Endodermal cell (in vitro differentiated cells): Measurements from ENCODE around the gene SGCE. TPM values are rescaled to one million over a fixed set of nuclear protein-coding genes. Genes with fewer than 3 reads are reported as not detected.

ENCODE experiments used
- DNase-seq: peaks from one replicate; pipeline ENCODE4 v3.0.0-alpha.2; 2017
- H3K27ac ChIP-seq: 2 replicates; pipeline ENCODE4 v1.5.1; 2013; ENCODE audit warnings: mild to moderate bottlenecking, low read depth, low read length, moderate library complexity
- H3K27me3 ChIP-seq: 2 replicates; pipeline ENCODE4 v1.6.1; 2013; ENCODE audit warnings: mild to moderate bottlenecking, low read length, moderate library complexity; ENCODE audit not compliant: insufficient read depth, control insufficient read depth, poor library complexity, severe bottlenecking
- H3K36me3 ChIP-seq: 2 replicates; pipeline ENCODE4 v1.7.0; 2013; ENCODE audit warnings: mild to moderate bottlenecking, low read length, moderate library complexity; ENCODE audit not compliant: control insufficient read depth, insufficient read depth
- H3K4me1 ChIP-seq: one replicate; pipeline ENCODE4 v1.7.0; 2013; ENCODE audit warnings: low read length; ENCODE audit not compliant: control insufficient read depth, insufficient read depth
- H3K4me3 ChIP-seq: 2 replicates; pipeline ENCODE4 v1.5.1; 2013; ENCODE audit warnings: mild to moderate bottlenecking, low read length, moderate library complexity
- H3K9ac ChIP-seq: 2 replicates; pipeline ENCODE4 v1.6.1; 2013; ENCODE audit warnings: mild to moderate bottlenecking, low read length, moderate library complexity; ENCODE audit not compliant: poor library complexity, severe bottlenecking; ENCODE audit errors: extremely low read depth
- H3K9me3 ChIP-seq: 2 replicates; pipeline ENCODE4 v1.6.1; 2013; ENCODE audit warnings: mild to moderate bottlenecking, low read length, moderate library complexity; ENCODE audit not compliant: control insufficient read depth
- H3K27ac Mint-ChIP-seq: 2 replicates; pipeline ENCODE4 v1.8.0; 2020; ENCODE audit warnings: mixed read lengths
- H3K27me3 Mint-ChIP-seq: 2 replicates; pipeline ENCODE4 v1.8.0; 2021; ENCODE audit warnings: mild to moderate bottlenecking, mixed read lengths; ENCODE audit not compliant: insufficient read depth
- H3K36me3 Mint-ChIP-seq: 2 replicates; pipeline ENCODE4 v1.8.0; 2020; ENCODE audit warnings: low read depth, mixed read lengths
- H3K4me1 Mint-ChIP-seq: 2 replicates; pipeline ENCODE4 v1.8.0; 2020; ENCODE audit warnings: mixed read lengths
- H3K4me3 Mint-ChIP-seq: 2 replicates; pipeline ENCODE4 v1.8.0; 2020; ENCODE audit warnings: mild to moderate bottlenecking, moderate library complexity, mixed read lengths
- H3K9me3 Mint-ChIP-seq: 2 replicates; pipeline ENCODE4 v1.8.0; 2020; ENCODE audit warnings: mild to moderate bottlenecking, mixed read lengths
- CTCF ChIP-seq: fragments of 200-600 bp; sonication (generic); conservative IDR thresholded peaks from 2 replicates; pipeline ENCODE4 v1.5.0; 2021; ENCODE audit warnings: antibody characterized with exemption, mild to moderate bottlenecking
- WGBS, 2 experiments: methylation state at CpG; one replicate each; pipeline versions ENCODE4 v1.1.5 to v1.1.7; 2013; ENCODE audit warnings: missing lambda C conversion rate in 2 of 2, mixed read lengths in 1 of 2; ENCODE audit not compliant: insufficient coverage in 1 of 2, insufficient read length in 1 of 2; 5-methylcytosine and 5-hydroxymethylcytosine counted together
- total RNA-seq, 2 donors: library from RNA; stranded (reverse); fragmentation: NEBNext Ultra II Directional in 1 of 2; extraction: Animal tissue kit (Norgen Biotek cat#: 25700) in 1 of 2; gene quantifications; 2 replicates in 1 of 2; 3 replicates in 1 of 2; pipeline ENCODE4 v1.2.1, GENCODE V29; 2021

The SGCE gene
- total RNA-seq, 2 donors from 2014 or later, result 40.9 to 45.9 TPM

GRCh38 chr7:94621120-94621519 is 34.8 kb downstream of the SGCE start:
- H3K36me3 ChIP-seq, result no peaks in the 10 kb centered on the region
- H3K27ac ChIP-seq, result no peak overlapping the region
- TF ChIP-seq CTCF, result no peak
- H3K4me3 ChIP-seq, result no peak overlapping the region
- no peaks in the 10 kb centered on the region for H3K9me3 ChIP-seq
- Mint-ChIP-seq H3K27ac (no peak overlapping the region), H3K9me3 (no peaks in the 10 kb centered on the region), H3K4me3 (no peak overlapping the region), H3K36me3 (no peaks in the 10 kb centered on the region), H3K4me1 (no peaks in the 10 kb centered on the region), H3K27me3 (no peaks in the 10 kb centered on the region)
- no peak overlapping the region for H3K9ac ChIP-seq
- H3K27me3 ChIP-seq, result no peaks in the 10 kb centered on the region
- H3K4me1 ChIP-seq, result no peaks in the 10 kb centered on the region
- WGBS, 2 experiments, result 89% methylated on average over 2 of the region's 2 CpGs; no CpG with 5 or more reads in 1 of the 2 experiments
- DNase-seq, result no peak

- H3K9ac ChIP-seq, result no peak overlapping the region
- Mint-ChIP-seq H3K27me3 (no peaks in the 10 kb centered on the region), H3K27ac (no peak overlapping the region), H3K4me3 (no peak overlapping the region), H3K36me3 (no peaks in the 10 kb centered on the region), H3K4me1 (no peaks in the 10 kb centered on the region), H3K9me3 (no peaks in the 10 kb centered on the region)
- H3K36me3 ChIP-seq, result no peaks in the 10 kb centered on the region
- WGBS, 2 experiments, result 92 to 100% methylated on average over 1 to 2 of the region's 2 CpGs
- no peaks in the 10 kb centered on the region for H3K27me3 ChIP-seq
- TF ChIP-seq CTCF, result no peak
- no peak overlapping the region for H3K27ac ChIP-seq
- H3K9me3 ChIP-seq, result no peaks in the 10 kb centered on the region
- no peaks in the 10 kb centered on the region for H3K4me1 ChIP-seq
- H3K4me3 ChIP-seq, result no peak overlapping the region
- peak; percentile 46 for DNase-seq
Measured at GRCh38 chr7:94620703-94621118, 35.2 kb downstream of the SGCE start.

GRCh38 chr7:94618126-94618525 is 37.8 kb downstream of the SGCE start:
- Mint-ChIP-seq H3K27me3 (no peaks in the 10 kb centered on the region), H3K4me1 (no peaks in the 10 kb centered on the region), H3K9me3 (no peaks in the 10 kb centered on the region), H3K36me3 (no peaks in the 10 kb centered on the region), H3K4me3 (no peak overlapping the region), H3K27ac (no peak overlapping the region)
- Histone ChIP-seq H3K9ac (no peak overlapping the region), H3K27ac (no peak overlapping the region), H3K27me3 (no peaks in the 10 kb centered on the region), H3K36me3 (no peaks in the 10 kb centered on the region), H3K4me1 (no peaks in the 10 kb centered on the region), H3K4me3 (no peak overlapping the region), H3K9me3 (no peaks in the 10 kb centered on the region)
- DNase-seq, result no peak
- WGBS, 2 experiments, result 95% methylated on average over 1 of the region's 1 CpG; no CpG with 5 or more reads in 1 of the 2 experiments
- TF ChIP-seq CTCF, result no peak
